Measurements from ENCODE around the gene SNPH.

- TF ChIP-seq EZH2phosphoT487 (IDR thresholded peaks at IDR 0.05) (no peak), CTCF (IDR thresholded peaks at IDR 0.05) (no peak), EZH2 (IDR thresholded peaks at IDR 0.05) (no peak)
These were observed 40.4 kb downstream of the SNPH start for GRCh38 chr20:1306316-1307135.

Data from neural progenitor cell (in vitro differentiated cells).